ENCODE results near the gene ENDOU.

Gene ENDOU

DNA sequence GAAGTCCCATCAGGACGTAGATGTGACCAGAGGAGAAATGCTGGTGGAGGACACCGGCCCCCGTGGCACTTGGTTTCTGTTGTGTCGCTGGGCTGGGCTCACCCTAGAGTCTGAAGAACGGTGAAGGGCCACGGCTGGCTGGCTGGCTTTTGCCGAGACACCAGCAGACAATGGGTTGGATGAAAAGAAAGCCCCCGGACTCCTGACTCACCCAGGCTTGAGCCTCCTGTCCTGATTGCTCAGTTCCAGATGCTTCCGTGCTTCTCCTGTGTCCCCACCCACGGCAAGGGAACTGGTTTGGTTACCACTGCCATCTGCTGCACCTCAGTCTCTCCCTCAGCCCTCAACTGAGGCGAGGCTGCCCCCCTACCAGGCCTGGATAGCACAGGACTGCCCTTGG is 10.4 kb upstream of the ENDOU start:
- no peaks in the 10 kb centered on the region for H3K27me3 Mint-ChIP-seq (ENCODE audit: low read depth)
- peaks cover 49% of the 10 kb centered on the region for H3K4me1 Mint-ChIP-seq
- TF ChIP-seq, protein P1, sequence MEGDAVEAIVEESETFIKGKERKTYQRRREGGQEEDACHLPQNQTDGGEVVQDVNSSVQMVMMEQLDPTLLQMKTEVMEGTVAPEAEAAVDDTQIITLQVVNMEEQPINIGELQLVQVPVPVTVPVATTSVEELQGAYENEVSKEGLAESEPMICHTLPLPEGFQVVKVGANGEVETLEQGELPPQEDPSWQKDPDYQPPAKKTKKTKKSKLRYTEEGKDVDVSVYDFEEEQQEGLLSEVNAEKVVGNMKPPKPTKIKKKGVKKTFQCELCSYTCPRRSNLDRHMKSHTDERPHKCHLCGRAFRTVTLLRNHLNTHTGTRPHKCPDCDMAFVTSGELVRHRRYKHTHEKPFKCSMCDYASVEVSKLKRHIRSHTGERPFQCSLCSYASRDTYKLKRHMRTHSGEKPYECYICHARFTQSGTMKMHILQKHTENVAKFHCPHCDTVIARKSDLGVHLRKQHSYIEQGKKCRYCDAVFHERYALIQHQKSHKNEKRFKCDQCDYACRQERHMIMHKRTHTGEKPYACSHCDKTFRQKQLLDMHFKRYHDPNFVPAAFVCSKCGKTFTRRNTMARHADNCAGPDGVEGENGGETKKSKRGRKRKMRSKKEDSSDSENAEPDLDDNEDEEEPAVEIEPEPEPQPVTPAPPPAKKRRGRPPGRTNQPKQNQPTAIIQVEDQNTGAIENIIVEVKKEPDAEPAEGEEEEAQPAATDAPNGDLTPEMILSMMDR (IDR thresholded peaks at IDR 0.05; ENCODE audit: unreplicated experiment in 3 of 3) = no peak
- H3K9me3 Mint-ChIP-seq = no peaks in the 10 kb centered on the region
- H3K4me3 Mint-ChIP-seq = peak overlapping the region in 1 of 3 experiments; percentile 34
- H3K27ac Mint-ChIP-seq = peak overlapping the region; percentile 82 to 97 (median 96)
- no peaks in the 10 kb centered on the region for H3K36me3 Mint-ChIP-seq (ENCODE audit: low read depth)

DNA sequence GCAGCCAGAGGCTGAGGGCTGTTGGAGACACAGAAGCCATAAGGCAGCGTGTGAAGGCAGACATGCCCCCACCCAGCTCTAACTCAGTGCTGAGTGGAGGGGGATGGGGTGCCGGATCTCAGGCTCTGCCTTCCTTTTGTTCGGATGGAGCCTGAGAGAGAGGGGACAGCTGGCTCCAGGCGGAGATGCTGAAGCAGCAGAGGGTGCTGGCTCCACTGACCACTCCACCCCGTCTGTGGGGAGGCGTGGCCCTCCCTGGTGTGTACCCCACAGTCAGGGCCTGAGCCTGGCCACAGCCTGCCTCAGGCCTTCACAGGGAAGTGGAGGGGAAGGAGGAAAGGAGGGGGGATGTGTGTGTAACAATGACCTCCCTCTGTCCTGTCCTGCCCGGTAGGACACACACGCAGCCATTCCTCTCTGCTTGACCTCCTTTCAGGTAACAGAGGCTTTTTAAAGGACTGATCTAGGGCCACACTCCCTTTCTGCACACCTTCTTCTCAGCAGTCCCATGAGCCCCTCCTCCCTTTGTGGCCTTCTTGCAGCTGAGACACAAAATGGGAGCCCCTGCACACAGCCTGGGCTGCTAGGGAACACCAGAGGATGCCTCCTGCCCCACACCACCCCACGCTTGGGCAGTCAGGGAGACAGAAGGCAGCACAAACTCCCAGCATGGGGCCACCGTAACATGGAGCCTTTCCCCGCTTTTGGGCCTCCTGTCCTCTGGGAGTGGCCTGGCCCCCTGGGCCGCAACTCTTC is 9.6 kb upstream of the ENDOU start:
- TF ChIP-seq, protein P1 (IDR thresholded peaks at IDR 0.05; ENCODE audit: unreplicated experiment in 3 of 3) = no peak
- Mint-ChIP-seq H3K9me3 (no peaks in the 10 kb centered on the region), H3K27me3 (ENCODE audit: low read depth) (no peaks in the 10 kb centered on the region), H3K36me3 (ENCODE audit: low read depth) (no peaks in the 10 kb centered on the region), H3K27ac (peak overlapping the region; percentile 82 to 90 (median 88)), H3K4me3 (no peak overlapping the region), H3K4me1 (peaks cover 52% of the 10 kb centered on the region)

DNA sequence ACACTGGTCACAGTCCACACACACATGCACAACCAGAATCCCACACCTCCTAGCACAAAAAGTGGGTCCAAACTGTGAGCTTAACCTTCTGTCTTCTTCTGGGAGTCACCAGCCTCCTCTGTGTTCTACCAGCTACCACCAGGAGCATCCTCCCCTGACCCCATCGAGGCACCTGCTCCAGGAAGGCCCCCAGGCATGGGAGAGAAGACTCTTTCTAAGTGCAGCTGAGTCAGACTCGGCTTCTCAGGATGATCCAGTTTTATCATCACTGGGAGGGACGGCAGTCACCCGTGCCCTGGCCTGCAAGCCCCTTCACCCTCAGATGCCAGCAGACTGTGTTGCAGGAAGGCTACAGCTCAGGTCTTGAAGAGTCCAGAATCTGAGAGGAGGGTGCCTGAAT is 7.9 kb upstream of the ENDOU start:
- Mint-ChIP-seq H3K4me1 (peaks cover 48% of the 10 kb centered on the region), H3K27me3 (ENCODE audit: low read depth) (no peaks in the 10 kb centered on the region), H3K36me3 (ENCODE audit: low read depth) (no peaks in the 10 kb centered on the region), H3K4me3 (no peak overlapping the region), H3K27ac (peak overlapping the region in 2 of 3 experiments; percentile 11 to 88), H3K9me3 (no peaks in the 10 kb centered on the region)
- TF ChIP-seq, protein P1 (IDR thresholded peaks at IDR 0.05; ENCODE audit: unreplicated experiment in 3 of 3) = no peak

DNA sequence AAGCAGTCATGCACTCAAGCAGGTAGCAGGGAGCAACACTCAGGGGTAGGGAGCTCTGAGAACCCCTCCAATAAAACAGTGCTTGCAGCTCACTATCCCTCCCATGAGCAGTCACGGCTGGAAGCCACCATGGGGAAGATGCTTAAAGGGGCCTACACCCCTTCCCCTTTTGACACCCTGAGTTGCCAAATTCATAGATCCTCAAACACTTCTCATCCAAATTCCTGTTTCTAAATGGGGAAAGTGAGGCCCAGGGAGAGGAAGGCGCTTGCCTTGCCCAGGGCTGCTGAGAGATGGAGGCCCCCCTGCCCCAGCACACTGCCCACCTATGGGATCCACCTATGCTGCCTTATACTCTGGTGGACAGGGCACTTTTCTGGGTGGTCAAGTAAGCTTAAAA is 7.2 kb upstream of the ENDOU start:
- TF ChIP-seq, protein P1 (IDR thresholded peaks at IDR 0.05; ENCODE audit: unreplicated experiment in 3 of 3) = no peak
- Mint-ChIP-seq H3K4me3 (no peak overlapping the region), H3K27me3 (ENCODE audit: low read depth) (no peaks in the 10 kb centered on the region), H3K9me3 (no peaks in the 10 kb centered on the region), H3K4me1 (peaks cover 51% of the 10 kb centered on the region), H3K27ac (peak overlapping the region in 1 of 3 experiments; percentile 88), H3K36me3 (ENCODE audit: low read depth) (no peaks in the 10 kb centered on the region)

DNA sequence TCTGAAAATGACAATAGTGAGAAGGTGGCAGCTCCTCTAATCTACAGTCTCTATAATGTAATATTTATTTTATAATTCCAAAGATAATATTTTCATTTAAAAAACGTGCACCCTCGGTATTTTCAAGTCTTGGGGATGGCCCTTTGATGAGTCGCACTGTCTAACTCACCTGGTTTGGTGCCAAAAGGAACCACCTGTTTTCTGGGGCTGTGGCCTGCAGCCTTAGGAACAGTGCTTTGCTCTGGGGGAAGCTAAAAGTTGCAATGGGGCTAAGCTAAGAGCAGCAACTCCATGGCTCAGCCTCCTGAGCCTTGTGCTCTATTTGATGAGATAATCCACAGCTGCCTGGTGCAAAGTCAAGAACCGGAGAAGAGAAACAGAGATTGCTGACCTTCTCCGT is 6.4 kb upstream of the ENDOU start:
- Mint-ChIP-seq H3K9me3 (no peaks in the 10 kb centered on the region), H3K27me3 (ENCODE audit: low read depth) (no peaks in the 10 kb centered on the region), H3K4me1 (peaks cover 43% of the 10 kb centered on the region), H3K36me3 (ENCODE audit: low read depth) (no peaks in the 10 kb centered on the region), H3K27ac (no peak overlapping the region), H3K4me3 (no peak overlapping the region)
- TF ChIP-seq, protein P1 (IDR thresholded peaks at IDR 0.05; ENCODE audit: unreplicated experiment in 3 of 3) = no peak

DNA sequence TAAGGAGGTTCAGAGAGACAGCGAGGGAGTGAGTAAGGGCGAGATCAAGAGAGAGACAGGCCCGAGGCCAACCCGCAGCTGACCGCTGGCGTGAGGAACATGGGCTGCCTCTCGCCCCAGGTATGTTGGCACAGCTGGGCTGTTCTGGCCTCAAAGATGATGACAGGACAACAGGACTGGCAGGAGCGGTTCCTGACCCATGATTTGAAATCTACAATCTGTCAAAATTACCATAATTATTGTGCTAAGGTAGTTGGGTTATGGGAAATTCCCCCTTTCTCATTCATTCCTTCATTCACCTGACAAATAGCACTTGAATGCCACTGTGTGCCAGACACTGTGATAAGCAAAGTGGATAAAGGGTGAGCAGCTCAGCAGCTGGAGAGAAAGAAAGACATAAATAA is 5.1 kb upstream of the ENDOU start:
- Mint-ChIP-seq H3K4me1 (peaks cover 49% of the 10 kb centered on the region), H3K27ac (peak overlapping the region in 2 of 3 experiments; percentile 29 to 35), H3K4me3 (no peak overlapping the region), H3K36me3 (ENCODE audit: low read depth) (no peaks in the 10 kb centered on the region), H3K9me3 (no peaks in the 10 kb centered on the region), H3K27me3 (ENCODE audit: low read depth) (no peaks in the 10 kb centered on the region)
- TF ChIP-seq, protein P1 (IDR thresholded peaks at IDR 0.05; ENCODE audit: unreplicated experiment in 3 of 3) = no peak
